Mesothelial cell of epicardium (in vitro differentiated cells): ENCODE results near the gene SH3GLB2. TPM values are rescaled to one million over a fixed set of nuclear protein-coding genes. Genes with fewer than 3 reads are reported as not detected.
A peak's percentile ranks its signal among the peaks of the same experiment; 100 is the strongest.
"Not testable (repeated sequence)": the region's sequence is repeated elsewhere in the genome, so short reads cannot be mapped to it uniquely, and the experiment has no call there.

Source experiments
- DNase-seq, 2 experiments: peaks; one replicate each; pipeline ENCODE4 v3.0.0; 2021; ENCODE audit warnings: low spot score in 2 of 2; ENCODE audit not compliant: unreplicated experiment in 2 of 2
- H3K27ac Mint-ChIP-seq: 2 replicates; pipeline ENCODE4 v1.8.0; 2021; ENCODE audit warnings: mixed read lengths
- H3K27me3 Mint-ChIP-seq: 2 replicates; pipeline ENCODE4 v1.8.0; 2021; ENCODE audit warnings: low read depth, mixed read lengths
- H3K36me3 Mint-ChIP-seq: 2 replicates; pipeline ENCODE4 v1.8.0; 2021; ENCODE audit warnings: mixed read lengths
- H3K4me1 Mint-ChIP-seq: 2 replicates; pipeline ENCODE4 v1.8.0; 2021; ENCODE audit warnings: mixed read lengths
- H3K4me3 Mint-ChIP-seq: 2 replicates; pipeline ENCODE4 v1.8.0; 2021; ENCODE audit warnings: mild to moderate bottlenecking, moderate library complexity, mixed read lengths
- H3K9me3 Mint-ChIP-seq: 2 replicates; pipeline ENCODE4 v1.8.0; 2021; ENCODE audit warnings: mixed read lengths
- total RNA-seq: library from RNA; stranded (reverse); gene quantifications from 3 replicates; pipeline ENCODE4 v1.2.1, GENCODE V29; 2021
- TF ChIP-seq, protein P1 (sequence below): fragments of 200-600 bp; sonication (generic); IDR thresholded peaks from one replicate; pipeline ENCODE4 v1.5.0; 2021; ENCODE audit warnings: antibody characterized with exemption; ENCODE audit not compliant: unreplicated experiment

Gene SH3GLB2
- total RNA-seq, 1 donor from 2014 or later, result 173 TPM

DNA sequence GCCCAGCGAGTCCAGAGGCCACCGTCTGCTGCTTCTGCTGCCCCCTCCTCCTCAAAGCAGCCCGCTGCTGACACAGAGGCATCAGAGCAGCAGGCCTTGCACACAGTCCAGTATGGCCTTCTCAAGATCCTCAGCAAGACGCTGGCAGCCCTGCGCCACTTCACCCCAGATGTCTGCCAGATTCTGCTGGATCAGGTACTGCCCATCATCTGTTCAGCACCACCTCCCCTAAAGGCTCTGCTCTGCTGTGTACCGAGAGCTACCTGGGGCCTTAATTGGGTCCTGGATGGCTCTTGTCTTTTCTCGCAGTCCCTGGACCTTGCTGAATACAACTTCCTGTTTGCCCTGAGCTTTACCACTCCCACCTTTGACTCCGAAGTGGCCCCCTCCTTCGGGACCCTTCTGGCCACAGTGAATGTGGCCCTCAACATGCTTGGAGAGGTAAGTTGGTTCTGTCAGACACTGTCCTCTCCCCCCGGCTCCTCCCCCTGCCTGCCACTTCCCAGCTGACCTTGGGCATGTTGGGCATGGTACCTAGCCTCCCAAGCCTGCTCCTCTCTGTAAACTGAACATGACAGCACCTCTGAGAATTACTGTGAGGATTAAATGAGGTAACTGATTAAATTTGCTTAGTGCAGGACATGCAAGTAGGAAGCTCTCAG lies 22.7 kb downstream of the SH3GLB2 start:
- H3K27ac Mint-ChIP-seq, result peak overlapping the region; percentile 67
- DNase-seq, result no peak
- no peaks in the 10 kb centered on the region for H3K27me3 Mint-ChIP-seq
- TF ChIP-seq, protein P1, sequence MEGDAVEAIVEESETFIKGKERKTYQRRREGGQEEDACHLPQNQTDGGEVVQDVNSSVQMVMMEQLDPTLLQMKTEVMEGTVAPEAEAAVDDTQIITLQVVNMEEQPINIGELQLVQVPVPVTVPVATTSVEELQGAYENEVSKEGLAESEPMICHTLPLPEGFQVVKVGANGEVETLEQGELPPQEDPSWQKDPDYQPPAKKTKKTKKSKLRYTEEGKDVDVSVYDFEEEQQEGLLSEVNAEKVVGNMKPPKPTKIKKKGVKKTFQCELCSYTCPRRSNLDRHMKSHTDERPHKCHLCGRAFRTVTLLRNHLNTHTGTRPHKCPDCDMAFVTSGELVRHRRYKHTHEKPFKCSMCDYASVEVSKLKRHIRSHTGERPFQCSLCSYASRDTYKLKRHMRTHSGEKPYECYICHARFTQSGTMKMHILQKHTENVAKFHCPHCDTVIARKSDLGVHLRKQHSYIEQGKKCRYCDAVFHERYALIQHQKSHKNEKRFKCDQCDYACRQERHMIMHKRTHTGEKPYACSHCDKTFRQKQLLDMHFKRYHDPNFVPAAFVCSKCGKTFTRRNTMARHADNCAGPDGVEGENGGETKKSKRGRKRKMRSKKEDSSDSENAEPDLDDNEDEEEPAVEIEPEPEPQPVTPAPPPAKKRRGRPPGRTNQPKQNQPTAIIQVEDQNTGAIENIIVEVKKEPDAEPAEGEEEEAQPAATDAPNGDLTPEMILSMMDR, result no peak
- no peaks in the 10 kb centered on the region for H3K9me3 Mint-ChIP-seq
- peaks cover 6% of the 10 kb centered on the region for H3K4me1 Mint-ChIP-seq
- H3K36me3 Mint-ChIP-seq, result peaks cover 30% of the 10 kb centered on the region
- no peak overlapping the region for H3K4me3 Mint-ChIP-seq

DNA sequence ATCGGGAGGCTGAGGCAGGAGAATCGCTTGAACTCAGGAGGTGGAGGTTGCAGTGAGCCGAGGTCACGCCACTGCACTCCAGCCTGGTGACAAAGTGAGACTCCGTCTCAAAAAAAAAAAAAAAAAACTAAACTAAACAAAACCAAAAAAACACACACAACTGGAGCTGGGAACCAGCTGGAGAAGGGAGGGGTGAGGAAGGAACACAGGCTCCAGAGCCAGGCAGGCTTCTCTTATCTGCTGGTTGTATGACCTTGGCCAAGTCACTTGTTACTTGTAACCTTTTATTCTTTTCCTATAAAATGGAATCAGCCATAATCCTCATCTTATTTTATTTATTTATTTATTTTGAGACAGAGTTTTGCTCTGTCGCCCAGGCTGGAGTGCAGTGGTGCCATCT lies 24.0 kb downstream of the SH3GLB2 start:
- not testable (repeated sequence) for H3K9me3 Mint-ChIP-seq, DNase-seq, H3K4me3 Mint-ChIP-seq, H3K4me1 Mint-ChIP-seq, H3K27me3 Mint-ChIP-seq, H3K27ac Mint-ChIP-seq
- peaks cover 38% of the 10 kb centered on the region for H3K36me3 Mint-ChIP-seq

DNA sequence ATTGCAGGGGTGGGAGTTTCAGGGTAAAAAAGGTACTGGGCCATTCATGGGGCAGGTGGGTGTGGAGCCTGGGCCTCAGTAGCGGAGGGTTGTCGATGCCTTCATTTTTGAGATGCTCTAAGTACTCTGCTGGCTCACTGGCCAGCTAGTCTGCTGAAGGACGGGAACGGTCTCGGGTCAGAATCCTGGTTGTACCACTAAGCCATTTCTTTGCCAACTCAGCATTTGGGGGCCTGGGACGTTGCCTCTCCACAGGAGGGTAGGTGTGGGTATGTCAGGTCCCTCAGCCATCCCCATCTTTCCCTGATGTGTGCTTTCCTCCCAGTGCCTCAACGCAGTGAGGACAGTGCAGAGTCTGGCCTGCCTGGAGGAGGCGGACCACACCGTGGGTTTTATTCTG lies 25.1 kb downstream of the SH3GLB2 start:
- H3K4me3 Mint-ChIP-seq, result no peak overlapping the region
- peaks cover 43% of the 10 kb centered on the region for H3K36me3 Mint-ChIP-seq
- DNase-seq, result no peak
- H3K27ac Mint-ChIP-seq, result no peak overlapping the region
- peaks cover 6% of the 10 kb centered on the region for H3K4me1 Mint-ChIP-seq
- TF ChIP-seq, protein P1, result no peak
- no peaks in the 10 kb centered on the region for H3K27me3 Mint-ChIP-seq
- no peaks in the 10 kb centered on the region for H3K9me3 Mint-ChIP-seq

DNA sequence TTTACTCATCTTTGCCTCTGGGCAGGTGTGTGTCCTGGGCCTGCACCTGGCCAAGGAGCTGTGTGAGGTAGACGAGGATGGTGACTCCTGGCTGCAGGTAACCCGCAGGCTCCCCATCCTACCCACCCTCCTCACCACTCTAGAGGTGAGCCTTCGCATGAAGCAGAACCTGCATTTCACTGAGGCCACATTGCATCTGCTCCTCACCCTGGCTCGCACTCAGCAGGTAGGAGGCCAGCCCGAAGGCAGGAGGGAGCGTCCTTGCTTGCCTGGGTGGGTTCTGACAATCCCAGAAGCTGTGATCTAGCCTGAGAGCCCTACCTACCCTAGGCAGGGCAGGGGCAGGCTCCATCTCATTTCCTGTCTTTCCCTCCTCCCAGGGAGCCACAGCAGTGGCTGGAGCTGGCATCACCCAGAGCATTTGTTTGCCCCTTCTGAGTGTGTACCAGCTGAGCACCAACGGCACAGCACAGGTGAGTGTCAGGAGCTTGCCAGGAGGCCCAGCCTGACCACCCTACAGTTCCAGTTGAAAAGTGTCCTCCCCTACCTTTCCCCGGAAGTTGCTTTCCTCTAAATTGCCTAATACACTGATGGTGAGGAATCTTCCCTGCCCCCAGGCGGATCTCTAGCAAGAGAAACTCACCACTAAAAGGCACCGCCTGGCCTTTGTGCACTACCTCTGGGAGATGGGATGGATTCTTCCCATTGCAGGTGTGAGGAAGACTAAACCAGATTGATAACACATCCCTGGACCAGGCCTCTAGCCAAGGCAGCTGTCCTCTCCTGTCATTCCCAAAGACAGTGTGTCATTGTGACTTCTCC lies 26.4 kb downstream of the SH3GLB2 start:
- peaks cover 49% of the 10 kb centered on the region for H3K36me3 Mint-ChIP-seq
- H3K27ac Mint-ChIP-seq, result no peak overlapping the region
- no peak overlapping the region for H3K4me3 Mint-ChIP-seq
- H3K9me3 Mint-ChIP-seq, result no peaks in the 10 kb centered on the region
- H3K27me3 Mint-ChIP-seq, result no peaks in the 10 kb centered on the region
- H3K4me1 Mint-ChIP-seq, result peaks cover 2% of the 10 kb centered on the region
- DNase-seq, result no peak
- TF ChIP-seq, protein P1, result no peak

DNA sequence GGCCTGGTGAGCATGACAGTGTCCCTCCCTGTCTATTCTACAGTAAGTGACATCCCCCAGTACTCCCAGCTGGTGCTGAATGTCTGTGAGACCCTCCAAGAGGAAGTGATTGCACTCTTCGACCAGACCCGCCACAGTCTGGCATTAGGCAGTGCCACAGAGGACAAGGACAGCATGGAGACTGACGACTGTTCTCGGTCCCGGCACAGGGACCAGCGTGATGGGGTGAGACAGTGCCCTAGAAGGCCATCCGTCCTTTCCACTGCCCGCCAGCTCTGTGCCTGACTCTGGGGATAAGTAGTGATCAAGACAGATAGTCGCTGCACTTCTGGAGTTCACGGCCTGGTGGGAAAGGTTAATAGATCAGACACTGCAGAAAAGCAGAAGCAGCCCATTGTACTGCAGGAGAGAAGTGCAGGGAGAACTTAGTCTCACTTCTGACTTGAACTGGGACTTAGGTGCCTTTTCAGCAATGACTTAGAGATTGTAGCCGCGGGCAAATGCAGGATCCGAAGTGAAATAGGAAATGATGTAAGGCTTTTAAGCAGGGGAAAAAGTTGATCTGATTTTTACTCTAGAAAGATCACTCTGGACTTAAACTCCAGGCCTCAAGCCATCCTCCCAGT lies 28.4 kb downstream of the SH3GLB2 start:
- H3K36me3 Mint-ChIP-seq, result peaks cover 54% of the 10 kb centered on the region
- no peak for DNase-seq
- H3K4me1 Mint-ChIP-seq, result no peaks in the 10 kb centered on the region
- no peak overlapping the region for H3K27ac Mint-ChIP-seq
- H3K4me3 Mint-ChIP-seq, result no peak overlapping the region
- TF ChIP-seq, protein P1, result no peak
- H3K27me3 Mint-ChIP-seq, result no peaks in the 10 kb centered on the region
- H3K9me3 Mint-ChIP-seq, result no peaks in the 10 kb centered on the region

DNA sequence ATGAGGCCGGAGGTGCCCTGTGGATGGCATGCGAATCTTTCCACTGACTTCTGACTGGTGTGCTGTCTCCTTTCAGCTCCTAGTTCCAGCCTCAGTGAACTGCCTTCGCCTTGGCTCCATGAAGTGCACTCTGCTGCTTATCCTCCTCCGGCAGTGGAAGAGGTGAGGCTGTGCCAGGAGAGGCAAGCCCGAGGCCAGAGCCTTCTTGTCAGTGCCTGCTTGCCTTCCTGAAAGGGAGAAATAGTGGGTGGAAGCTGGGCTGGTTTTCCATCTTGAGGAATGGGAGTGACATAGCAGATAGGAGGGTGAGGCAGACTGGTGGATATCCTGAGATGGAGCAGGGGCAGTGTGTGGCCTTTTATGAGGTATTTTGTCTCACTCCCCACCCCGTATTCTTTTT lies 29.7 kb downstream of the SH3GLB2 start:
- no peak for DNase-seq
- Mint-ChIP-seq H3K4me1 (no peaks in the 10 kb centered on the region), H3K4me3 (no peak overlapping the region), H3K36me3 (peaks cover 65% of the 10 kb centered on the region), H3K27ac (no peak overlapping the region), H3K9me3 (no peaks in the 10 kb centered on the region), H3K27me3 (no peaks in the 10 kb centered on the region)
- TF ChIP-seq, protein P1, result no peak
